HG03097 (cell line): ENCODE measurements around the gene ACTR6.
"Not testable (repeated sequence)": the region's sequence is repeated elsewhere in the genome, so short reads cannot be mapped to it uniquely, and the experiment has no call there.

Experiments
- ATAC-seq: cut with Tn5 transposase; IDR thresholded peaks from one replicate; pipeline ENCODE4 v1.9.1; 2021; ENCODE audit not compliant: unreplicated experiment, low FRiP score

The ACTR6 gene

GRCh38 chr12:100219328-100220109, 18.9 kb downstream of the ACTR6 start:
- no peak for ATAC-seq

- no peak for ATAC-seq
These were observed 20.9 kb downstream of the ACTR6 start for GRCh38 chr12:100221523-100221922.

GRCh38 chr12:100222173-100222572, 21.6 kb downstream of the ACTR6 start:
- ATAC-seq = not testable (repeated sequence)

GRCh38 chr12:100225491-100225890, 24.9 kb downstream of the ACTR6 start:
- ATAC-seq = no peak

GRCh38 chr12:100229036-100229635, 28.5 kb downstream of the ACTR6 start:
- no peak for ATAC-seq

- no peak for ATAC-seq
These were observed 29.3 kb downstream of the ACTR6 start for GRCh38 chr12:100229876-100230275.

GRCh38 chr12:100231873-100232272, 31.3 kb downstream of the ACTR6 start:
- not testable (repeated sequence) for ATAC-seq

GRCh38 chr12:100234166-100234565, 33.6 kb downstream of the ACTR6 start:
- ATAC-seq = no peak

GRCh38 chr12:100234591-100235304, 34.1 kb downstream of the ACTR6 start:
- no peak for ATAC-seq

- ATAC-seq = no peak
These were observed 38.2 kb downstream of the ACTR6 start for GRCh38 chr12:100238801-100239200.

GRCh38 chr12:100239589-100239988, 39.0 kb downstream of the ACTR6 start:
- no peak for ATAC-seq

- ATAC-seq = no peak
These were observed 42.5 kb downstream of the ACTR6 start for GRCh38 chr12:100243137-100243536.

GRCh38 chr12:100247765-100248164, 47.1 kb downstream of the ACTR6 start:
- ATAC-seq = no peak

GRCh38 chr12:100248886-100249285, 48.3 kb downstream of the ACTR6 start:
- no peak for ATAC-seq

GRCh38 chr12:100249941-100250340, 49.3 kb downstream of the ACTR6 start:
- ATAC-seq = no peak

- no peak for ATAC-seq
These were observed 51.3 kb downstream of the ACTR6 start for GRCh38 chr12:100251917-100252316.

- ATAC-seq = no peak
These were observed 52.8 kb downstream of the ACTR6 start for GRCh38 chr12:100253437-100253836.

GRCh38 chr12:100254876-100255275, 54.3 kb downstream of the ACTR6 start:
- no peak for ATAC-seq

GRCh38 chr12:100258127-100258526, 57.5 kb downstream of the ACTR6 start:
- no peak for ATAC-seq

GRCh38 chr12:100263131-100263530, 62.5 kb downstream of the ACTR6 start:
- no peak for ATAC-seq

- ATAC-seq = not testable (repeated sequence)
These were observed 64.5 kb downstream of the ACTR6 start for GRCh38 chr12:100265107-100265506.
